GM12801 (cell line): ENCODE measurements around the gene ATP10B.

Experiments
- CTCF ChIP-seq: IDR thresholded peaks from one replicate; pipeline ENCODE4 v1.5.1; 2011; ENCODE audit warnings: control low read depth; ENCODE audit not compliant: insufficient read length; ENCODE audit errors: extremely low read depth

ATP10B gene

GRCh38 chr5:160788102-160788660 lies 63.8 kb downstream of the ATP10B start:
- no peak for TF ChIP-seq CTCF

- TF ChIP-seq CTCF = no peak
Measured at GRCh38 chr5:160787240-160787639, 64.8 kb downstream of the ATP10B start.

- no peak for TF ChIP-seq CTCF
Measured at GRCh38 chr5:160774666-160775315, 77.2 kb downstream of the ATP10B start.

GRCh38 chr5:160773646-160774410 lies 78.2 kb downstream of the ATP10B start:
- TF ChIP-seq CTCF = no peak

- TF ChIP-seq CTCF = no peak
Measured at GRCh38 chr5:160772854-160773253, 79.2 kb downstream of the ATP10B start.

- TF ChIP-seq CTCF = no peak
Measured at GRCh38 chr5:160770718-160771117, 81.3 kb downstream of the ATP10B start.

GRCh38 chr5:160769301-160769700 lies 82.7 kb downstream of the ATP10B start:
- TF ChIP-seq CTCF = no peak
